Measurements from ENCODE around the gene KIAA0232.

DNA sequence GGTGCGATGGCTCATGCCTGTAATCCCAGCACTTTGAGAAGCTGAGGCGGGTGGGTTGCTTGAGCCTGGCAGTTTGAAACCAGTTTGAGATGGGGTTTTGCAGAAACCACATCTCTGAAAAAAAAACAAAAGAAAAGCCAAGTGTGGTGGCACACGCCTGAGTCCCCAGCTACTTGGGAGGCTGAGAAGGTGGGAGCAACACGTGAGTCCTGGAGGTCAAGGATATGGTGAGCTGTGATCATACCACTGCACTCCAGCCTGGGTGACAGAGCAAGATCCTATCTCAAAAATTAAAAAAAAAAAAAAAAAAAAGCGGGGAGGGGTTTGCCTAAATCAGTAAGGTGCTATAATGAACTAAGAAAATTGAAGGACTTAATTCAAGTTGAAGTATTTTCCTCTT is 68.9 kb downstream of the KIAA0232 start:
- TF ChIP-seq, protein P1, sequence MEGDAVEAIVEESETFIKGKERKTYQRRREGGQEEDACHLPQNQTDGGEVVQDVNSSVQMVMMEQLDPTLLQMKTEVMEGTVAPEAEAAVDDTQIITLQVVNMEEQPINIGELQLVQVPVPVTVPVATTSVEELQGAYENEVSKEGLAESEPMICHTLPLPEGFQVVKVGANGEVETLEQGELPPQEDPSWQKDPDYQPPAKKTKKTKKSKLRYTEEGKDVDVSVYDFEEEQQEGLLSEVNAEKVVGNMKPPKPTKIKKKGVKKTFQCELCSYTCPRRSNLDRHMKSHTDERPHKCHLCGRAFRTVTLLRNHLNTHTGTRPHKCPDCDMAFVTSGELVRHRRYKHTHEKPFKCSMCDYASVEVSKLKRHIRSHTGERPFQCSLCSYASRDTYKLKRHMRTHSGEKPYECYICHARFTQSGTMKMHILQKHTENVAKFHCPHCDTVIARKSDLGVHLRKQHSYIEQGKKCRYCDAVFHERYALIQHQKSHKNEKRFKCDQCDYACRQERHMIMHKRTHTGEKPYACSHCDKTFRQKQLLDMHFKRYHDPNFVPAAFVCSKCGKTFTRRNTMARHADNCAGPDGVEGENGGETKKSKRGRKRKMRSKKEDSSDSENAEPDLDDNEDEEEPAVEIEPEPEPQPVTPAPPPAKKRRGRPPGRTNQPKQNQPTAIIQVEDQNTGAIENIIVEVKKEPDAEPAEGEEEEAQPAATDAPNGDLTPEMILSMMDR (IDR thresholded peaks at IDR 0.05): no peak
- no peak for TF ChIP-seq POLR2A (IDR thresholded peaks at IDR 0.05)
